ENCODE results near the gene LRRC4C. TPM values are rescaled to one million over a fixed set of nuclear protein-coding genes. Genes with fewer than 3 reads are reported as not detected.

The LRRC4C gene
- total RNA-seq, 4 donors from 2014 or later = 0.40 to 1.7 TPM; not detected in 2

- H3K36me3 ChIP-seq = no peaks in the 10 kb centered on the region
Measured at GRCh38 chr11:40370821-40371616, 1088.4 kb downstream of the LRRC4C start.

GRCh38 chr11:40360206-40360798, 1099.2 kb downstream of the LRRC4C start:
- no peaks in the 10 kb centered on the region for H3K4me1 ChIP-seq
- no peak for DNase-seq
- H3K27me3 ChIP-seq = no peaks in the 10 kb centered on the region
- TF ChIP-seq CTCF (IDR thresholded peaks at IDR 0.05) = no peak
- no peak for TF ChIP-seq POLR2A (IDR thresholded peaks at IDR 0.05)
- H3K4me3 ChIP-seq = no peak overlapping the region
- H3K36me3 ChIP-seq = no peaks in the 10 kb centered on the region
- no peak overlapping the region for H3K27ac ChIP-seq
- H3K9me3 ChIP-seq = no peaks in the 10 kb centered on the region

More at GRCh38 chr11:40370821-40371616, 1088.4 kb downstream of the LRRC4C start:
- TF ChIP-seq POLR2A (IDR thresholded peaks at IDR 0.05) = no peak
- no peak for TF ChIP-seq CTCF (IDR thresholded peaks at IDR 0.05)
- no peaks in the 10 kb centered on the region for H3K27me3 ChIP-seq
- H3K9me3 ChIP-seq = no peaks in the 10 kb centered on the region
- H3K4me3 ChIP-seq = no peak overlapping the region
- DNase-seq = no peak
- no peak overlapping the region for H3K27ac ChIP-seq
- H3K4me1 ChIP-seq = no peaks in the 10 kb centered on the region

DNA sequence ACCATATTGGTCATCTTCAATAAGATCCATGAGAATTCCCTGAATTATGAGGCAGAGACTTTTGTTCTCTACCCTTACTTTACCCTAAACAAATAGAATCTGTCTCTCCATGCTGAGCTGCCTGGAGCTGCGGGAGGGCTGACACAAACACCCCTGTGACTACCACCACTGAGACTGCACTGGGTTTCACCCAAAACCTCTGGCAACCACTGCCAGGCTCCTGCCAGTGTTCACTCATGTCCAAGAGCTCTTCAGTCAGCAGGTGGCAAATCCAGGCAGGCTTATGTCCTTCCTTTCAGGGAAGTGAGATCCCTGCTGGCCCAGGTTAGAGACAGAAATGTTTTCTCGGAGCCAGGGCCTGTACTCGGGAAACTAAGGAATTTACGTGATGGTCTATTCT, 1105.3 kb downstream of the LRRC4C start:
- Histone ChIP-seq H3K27me3 (no peaks in the 10 kb centered on the region), H3K36me3 (no peaks in the 10 kb centered on the region), H3K4me3 (no peak overlapping the region), H3K4me1 (no peaks in the 10 kb centered on the region), H3K9me3 (no peaks in the 10 kb centered on the region), H3K27ac (no peak overlapping the region)
- no peak for TF ChIP-seq POLR2A (IDR thresholded peaks at IDR 0.05)
- TF ChIP-seq CTCF (IDR thresholded peaks at IDR 0.05) = no peak
- DNase-seq = no peak

DNA sequence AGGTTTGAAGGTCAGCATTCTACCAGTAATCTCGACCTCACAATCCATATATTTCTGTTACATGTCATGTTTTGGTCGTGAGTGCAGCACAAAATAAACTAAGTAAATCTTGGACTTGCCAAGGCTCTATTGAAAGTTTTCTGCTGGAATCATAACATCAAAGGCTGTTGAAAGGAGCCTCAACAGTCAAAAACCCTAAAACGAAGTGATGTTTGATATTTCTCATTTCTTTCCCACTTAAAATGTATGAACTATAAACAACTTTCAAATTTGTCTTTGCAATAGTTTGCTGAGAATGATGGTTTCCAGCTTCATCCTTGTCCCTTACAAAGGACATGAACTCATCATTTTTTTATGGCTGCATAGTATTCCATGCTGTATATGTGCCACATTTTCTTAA, 1118.5 kb downstream of the LRRC4C start:
- peaks cover 0 to 4% (median 0%) of the 10 kb centered on the region in 4 donors for H3K9me3 ChIP-seq
- no peak for DNase-seq
- no peak overlapping the region for H3K27ac ChIP-seq
- no peak overlapping the region for H3K4me3 ChIP-seq
- H3K4me1 ChIP-seq = no peaks in the 10 kb centered on the region
- TF ChIP-seq CTCF (IDR thresholded peaks at IDR 0.05) (no peak), POLR2A (IDR thresholded peaks at IDR 0.05) (no peak)
- H3K36me3 ChIP-seq = no peaks in the 10 kb centered on the region
- H3K27me3 ChIP-seq = no peaks in the 10 kb centered on the region

DNA sequence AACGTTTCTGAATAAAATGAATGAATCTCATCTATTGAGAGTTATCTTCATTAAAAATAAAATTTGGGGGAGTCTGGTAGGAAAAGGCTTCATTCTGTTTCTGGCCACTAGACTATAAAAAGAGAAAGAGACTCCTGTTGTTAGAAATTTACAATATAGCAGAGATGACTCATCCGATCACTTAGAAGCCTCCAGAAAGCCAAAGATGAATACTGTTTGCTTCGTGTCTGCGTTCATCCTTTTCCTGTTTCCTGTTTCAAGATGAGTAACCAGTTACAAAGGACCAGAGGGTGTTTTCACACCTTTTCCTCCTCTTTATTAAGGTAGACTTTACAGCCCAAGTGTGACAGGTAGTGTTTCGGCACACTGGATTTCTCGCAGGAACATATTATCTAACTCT, 1120.7 kb downstream of the LRRC4C start:
- no peak for TF ChIP-seq POLR2A (IDR thresholded peaks at IDR 0.05)
- TF ChIP-seq CTCF (IDR thresholded peaks at IDR 0.05) = no peak
- Histone ChIP-seq H3K9me3 (peaks cover 0 to 4% (median 0%) of the 10 kb centered on the region in 4 donors), H3K27me3 (no peaks in the 10 kb centered on the region), H3K36me3 (no peaks in the 10 kb centered on the region), H3K27ac (no peak overlapping the region), H3K4me3 (no peak overlapping the region), H3K4me1 (no peaks in the 10 kb centered on the region)
- DNase-seq = no peak

Measured in Peyer's patch (tissue), 4 donors.